ENCODE results near the gene RNASEL.
"Not testable (repeated sequence)": the region's sequence is repeated elsewhere in the genome, so short reads cannot be mapped to it uniquely, and the experiment has no call there.

RNASEL gene

GRCh38 chr1:182556279-182556678, 32.8 kb downstream of the RNASEL start:
- no peak for DNase-seq (ENCODE audit: extremely low read depth, low read depth)
- TF ChIP-seq, protein P1, sequence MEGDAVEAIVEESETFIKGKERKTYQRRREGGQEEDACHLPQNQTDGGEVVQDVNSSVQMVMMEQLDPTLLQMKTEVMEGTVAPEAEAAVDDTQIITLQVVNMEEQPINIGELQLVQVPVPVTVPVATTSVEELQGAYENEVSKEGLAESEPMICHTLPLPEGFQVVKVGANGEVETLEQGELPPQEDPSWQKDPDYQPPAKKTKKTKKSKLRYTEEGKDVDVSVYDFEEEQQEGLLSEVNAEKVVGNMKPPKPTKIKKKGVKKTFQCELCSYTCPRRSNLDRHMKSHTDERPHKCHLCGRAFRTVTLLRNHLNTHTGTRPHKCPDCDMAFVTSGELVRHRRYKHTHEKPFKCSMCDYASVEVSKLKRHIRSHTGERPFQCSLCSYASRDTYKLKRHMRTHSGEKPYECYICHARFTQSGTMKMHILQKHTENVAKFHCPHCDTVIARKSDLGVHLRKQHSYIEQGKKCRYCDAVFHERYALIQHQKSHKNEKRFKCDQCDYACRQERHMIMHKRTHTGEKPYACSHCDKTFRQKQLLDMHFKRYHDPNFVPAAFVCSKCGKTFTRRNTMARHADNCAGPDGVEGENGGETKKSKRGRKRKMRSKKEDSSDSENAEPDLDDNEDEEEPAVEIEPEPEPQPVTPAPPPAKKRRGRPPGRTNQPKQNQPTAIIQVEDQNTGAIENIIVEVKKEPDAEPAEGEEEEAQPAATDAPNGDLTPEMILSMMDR (IDR thresholded peaks at IDR 0.05; ENCODE audit: low read depth, low read length), result no peak

- DNase-seq (ENCODE audit: extremely low read depth, low read depth), result no peak
- TF ChIP-seq, protein P1 (IDR thresholded peaks at IDR 0.05; ENCODE audit: low read depth, low read length), result no peak
These were observed 33.6 kb downstream of the RNASEL start for GRCh38 chr1:182555493-182555892.

DNA sequence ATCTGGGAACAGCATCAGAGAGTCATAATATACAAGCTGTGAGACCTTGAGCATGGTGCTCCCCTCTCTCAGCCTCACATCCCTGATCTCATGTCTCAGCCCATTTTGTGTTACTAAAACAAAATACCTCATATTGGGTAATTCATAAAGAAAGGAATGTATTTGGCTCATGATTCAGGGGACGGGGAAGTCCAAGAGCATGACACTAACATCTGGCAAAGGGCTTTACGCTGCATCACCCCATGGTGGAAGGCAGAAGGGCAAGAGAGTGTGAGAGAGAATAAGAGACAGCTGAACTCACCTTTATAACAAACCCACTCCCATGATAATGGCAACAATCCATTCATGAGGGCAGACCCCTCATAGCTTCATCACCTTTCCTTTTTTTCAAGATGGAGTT, 36.5 kb downstream of the RNASEL start:
- DNase-seq (ENCODE audit: extremely low read depth, low read depth), result no peak
- TF ChIP-seq, protein P1 (IDR thresholded peaks at IDR 0.05; ENCODE audit: low read depth, low read length), result no peak

DNA sequence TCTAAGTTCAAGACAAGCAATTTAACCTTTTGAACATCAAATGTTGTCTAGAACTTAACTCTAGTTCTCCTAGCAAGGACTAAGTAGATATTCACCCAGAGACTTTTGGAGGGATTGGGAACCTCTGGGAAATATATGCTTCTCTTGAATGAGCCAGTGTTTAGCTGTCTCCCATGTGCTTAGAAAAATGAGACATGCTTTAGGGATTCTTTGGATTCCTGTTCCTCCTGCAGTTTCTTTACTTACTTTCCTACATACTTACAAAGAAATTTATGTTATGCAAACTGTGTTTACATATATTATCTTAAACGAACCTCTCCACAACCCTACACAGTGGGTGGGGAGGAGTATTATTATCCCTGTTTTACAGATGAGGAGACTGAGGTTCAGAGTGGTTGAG, 39.2 kb downstream of the RNASEL start:
- TF ChIP-seq, protein P1 (IDR thresholded peaks at IDR 0.05; ENCODE audit: low read depth, low read length), result no peak
- DNase-seq (ENCODE audit: extremely low read depth, low read depth), result no peak

GRCh38 chr1:182549346-182549745, 39.7 kb downstream of the RNASEL start:
- TF ChIP-seq, protein P1 (IDR thresholded peaks at IDR 0.05; ENCODE audit: low read depth, low read length), result no peak

GRCh38 chr1:182533896-182534295, 55.2 kb downstream of the RNASEL start:
- no peak for DNase-seq (ENCODE audit: extremely low read depth, low read depth)
- TF ChIP-seq, protein P1 (IDR thresholded peaks at IDR 0.05; ENCODE audit: low read depth, low read length), result no peak

More at GRCh38 chr1:182549346-182549745, 39.7 kb downstream of the RNASEL start:
- no peak for DNase-seq (ENCODE audit: extremely low read depth, low read depth)

DNA sequence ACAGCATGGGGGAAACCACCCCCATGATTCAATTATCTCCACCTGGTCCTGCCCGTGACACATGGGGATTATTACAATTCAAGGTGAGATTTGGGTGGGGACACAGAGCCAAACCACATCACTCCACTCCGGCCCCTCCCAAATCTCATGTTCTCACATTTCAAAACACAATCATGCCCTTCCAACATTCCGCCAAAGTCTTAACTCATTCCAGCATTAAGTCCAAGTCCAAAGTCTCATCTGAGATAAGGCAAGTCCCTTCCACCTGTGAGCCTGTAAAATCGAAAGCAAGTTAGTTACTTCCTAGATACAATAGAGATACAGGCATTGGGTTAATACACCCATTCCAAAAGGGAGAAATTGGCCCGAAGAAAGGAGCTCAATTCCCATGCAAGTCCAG, 60.9 kb downstream of the RNASEL start:
- DNase-seq (ENCODE audit: extremely low read depth, low read depth), result not testable (repeated sequence)

DNA sequence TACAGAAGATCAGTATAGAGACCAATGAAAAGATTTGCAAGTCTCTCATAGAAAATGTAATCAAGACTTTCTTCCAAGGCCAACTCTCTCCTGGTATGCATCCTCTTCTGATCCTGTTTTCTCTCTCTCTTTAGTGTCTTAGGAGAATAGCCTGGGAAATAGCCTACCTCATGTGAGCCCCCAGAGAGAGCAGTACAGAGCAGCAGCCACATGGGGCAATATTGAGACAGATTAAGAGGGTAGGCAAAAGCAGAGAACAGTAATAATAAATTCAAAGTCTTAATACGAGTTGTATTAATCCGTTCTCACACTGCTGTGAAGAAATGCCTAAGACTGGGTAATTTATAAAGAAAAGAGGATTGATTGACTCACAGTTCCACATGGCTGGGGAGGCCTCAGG, 61.4 kb downstream of the RNASEL start:
- no peak for DNase-seq (ENCODE audit: extremely low read depth, low read depth)
- TF ChIP-seq, protein P1 (IDR thresholded peaks at IDR 0.05; ENCODE audit: low read depth, low read length), result no peak
